HCT116 (cell line): ENCODE measurements around the gene SYCP1. TPM values are rescaled to one million over a fixed set of nuclear protein-coding genes. Genes with fewer than 3 reads are reported as not detected.

Experiments used
- ATAC-seq: fragments of 200-7000 bp; cut with Tn5 transposase; 2 replicates; pipeline ENCODE4 v1.9.1; 2020; ENCODE audit warnings: mild to moderate bottlenecking, moderate library complexity
- BruUV-seq: library from RNA; stranded (reverse); fragments of 400-500 nt; replicated peaks from 2 replicates; lab custom pipeline; 2021; lab: Mats Ljungman, UMichigan
- CTCF ChIA-PET: fragments of 300-600 bp; sonication (Branson Sonifier 250); formaldehyde crosslinking; loops from one replicate; lab custom pipeline; 2021; ENCODE audit warnings: antibody characterized with exemption; lab: Charles Lee
- POLR2A ChIA-PET: fragments of 300-600, 350-600 bp; sonication (Branson Sonifier 250); formaldehyde crosslinking; loops from one replicate; lab custom pipeline; 2021; ENCODE audit warnings: antibody characterized with exemption; lab: Charles Lee
- RAD21 ChIA-PET, 2 experiments: fragments of 300-600 bp; sonication (Branson Sonifier 250); formaldehyde crosslinking; loops; one replicate each; lab custom pipeline; 2023; ENCODE audit warnings: low total read pairs in 2 of 2; ENCODE audit not compliant: uncharacterized antibody in 2 of 2, unreplicated experiment in 2 of 2, low non-redundant PET in 1 of 2; lab: Charles Lee
- DNase-seq: peaks from one replicate; pipeline ENCODE4 v3.0.0-alpha.2; 2010; ENCODE audit warnings: low read depth, low spot score
- H2AFZ ChIP-seq: fragments of 200-600 bp; shearing (Covaris generic), sonication (generic); 2 replicates; pipeline ENCODE4 v1.6.1; 2017; ENCODE audit warnings: low read depth, mixed run types, mixed read lengths, antibody characterized with exemption, low read length; ENCODE audit not compliant: poor library complexity, severe bottlenecking
- H3K27ac ChIP-seq: 2 replicates; pipeline ENCODE4 v1.5.1; 2012; ENCODE audit warnings: low read depth, low read length
- H3K27me3 ChIP-seq: fragments of 200-600 bp; sonication (generic); 2 replicates; pipeline ENCODE4 v1.6.1; 2016; ENCODE audit warnings: mixed run types, low read length, mixed read lengths; ENCODE audit not compliant: insufficient read depth
- H3K36me3 ChIP-seq, 2 experiments: fragments of 200-500 bp in 1 of 2; fragments of 200-600 bp in 1 of 2; sonication (Bioruptor generic) in 1 of 2; sonication (generic) in 1 of 2; 2 replicates each; pipeline versions ENCODE4 v1.5.1 to v1.6.1; 2014 to 2016; ENCODE audit warnings: low read length in 2 of 2, inconsistent platforms in 1 of 2, mixed read lengths in 1 of 2, mixed run types in 1 of 2; ENCODE audit not compliant: insufficient read depth in 2 of 2, control insufficient read depth in 1 of 2
- H3K4me1 ChIP-seq, 2 experiments: fragments of 200-600 bp in 1 of 2; sonication (generic) in 1 of 2; 2 replicates each; pipeline versions ENCODE4 v1.5.1 to v1.6.1; 2012 to 2017; ENCODE audit warnings: low read length in 2 of 2, inconsistent platforms in 1 of 2, mild to moderate bottlenecking in 1 of 2, mixed read lengths in 1 of 2, mixed run types in 1 of 2, moderate library complexity in 1 of 2; ENCODE audit not compliant: insufficient read depth in 2 of 2, control insufficient read depth in 1 of 2
- H3K4me2 ChIP-seq: fragments of 200-600 bp; sonication (generic); 2 replicates; pipeline ENCODE4 v1.6.1; 2017; ENCODE audit warnings: mixed run types, low read length, mixed read lengths
- H3K4me3 ChIP-seq, 2 experiments: fragments of 200-600 bp in 1 of 2; sonication (generic) in 1 of 2; replicated peaks in 1 of 2; 2 replicates each; pipeline ENCODE4 v1.5.1; 2011 to 2016; ENCODE audit warnings: low read length in 2 of 2, control low read depth in 1 of 2, low read depth in 1 of 2, mild to moderate bottlenecking in 1 of 2, mixed read lengths in 1 of 2, mixed run types in 1 of 2
- H3K79me2 ChIP-seq: fragments of 200-600 bp; sonication (generic); 2 replicates; pipeline ENCODE4 v1.6.1; 2017; ENCODE audit warnings: mild to moderate bottlenecking, mixed run types, low read length, moderate library complexity, mixed read lengths; ENCODE audit not compliant: insufficient read depth
- H3K9ac ChIP-seq: fragments of 200-600 bp; sonication (generic); 2 replicates; pipeline ENCODE4 v1.6.1; 2016; ENCODE audit warnings: low read length, mixed read lengths
- H3K9me2 ChIP-seq: fragments of 200-600 bp; sonication (generic), shearing (Covaris generic); 2 replicates; pipeline ENCODE4 v1.6.1; 2017; ENCODE audit warnings: mixed run types, mild to moderate bottlenecking, moderate library complexity; ENCODE audit not compliant: insufficient read depth
- H3K9me3 ChIP-seq, 2 experiments: fragments of 200-500 bp in 1 of 2; fragments of 200-600 bp in 1 of 2; sonication (Bioruptor generic) in 1 of 2; sonication (generic) in 1 of 2; 2 replicates each; pipeline ENCODE4 v1.6.1; 2014 to 2017; ENCODE audit warnings: low read length in 2 of 2, mixed read lengths in 2 of 2, inconsistent platforms in 1 of 2, low read depth in 1 of 2, mild to moderate bottlenecking in 1 of 2, mixed run types in 1 of 2, moderate library complexity in 1 of 2; ENCODE audit not compliant: control insufficient read depth in 1 of 2, insufficient read depth in 1 of 2
- H4K20me1 ChIP-seq: fragments of 200-600 bp; sonication (generic), shearing (Covaris generic); 2 replicates; pipeline ENCODE4 v1.6.1; 2017; ENCODE audit warnings: mixed run types, mild to moderate bottlenecking, moderate library complexity; ENCODE audit not compliant: insufficient read depth
- CBX3 ChIP-seq: IDR thresholded peaks from 2 replicates; pipeline ENCODE4 v1.6.1; 2012; ENCODE audit warnings: low read depth
- ELF1 ChIP-seq: IDR thresholded peaks from 2 replicates; pipeline ENCODE4 v1.6.1; 2012; ENCODE audit warnings: low read depth, borderline replicate concordance
- EZH2 ChIP-seq: fragments of 200-600 bp; sonication (generic); IDR thresholded peaks from 2 replicates; pipeline ENCODE4 v1.6.1; 2017; ENCODE audit warnings: antibody characterized with exemption, mixed run types
- EZH2phosphoT487 ChIP-seq: fragments of 200-600 bp; IDR thresholded peaks from 2 replicates; pipeline ENCODE4 v1.6.1; 2018; ENCODE audit warnings: antibody characterized with exemption, borderline replicate concordance
- FOSL1 ChIP-seq: IDR thresholded peaks from 2 replicates; pipeline ENCODE4 v1.6.1; 2012; ENCODE audit warnings: low read depth
- POLR2AphosphoS5 ChIP-seq: IDR thresholded peaks from 2 replicates; pipeline ENCODE4 v1.6.1; 2011; ENCODE audit warnings: mild to moderate bottlenecking, low read depth, low read length, moderate library complexity
- RAD21 ChIP-seq: IDR thresholded peaks from 2 replicates; pipeline ENCODE4 v1.6.1; 2012; ENCODE audit warnings: low read depth, mild to moderate bottlenecking
- SIN3A ChIP-seq: IDR thresholded peaks from 2 replicates; pipeline ENCODE4 v1.6.1; 2012; ENCODE audit warnings: low read depth
- SRF ChIP-seq: IDR thresholded peaks from 2 replicates; pipeline ENCODE4 v1.6.1; 2012; ENCODE audit warnings: low read depth
- TCF7L2 ChIP-seq: IDR thresholded peaks from 2 replicates; pipeline ENCODE4 v1.7.0; 2011; ENCODE audit warnings: borderline replicate concordance, inconsistent platforms; ENCODE audit not compliant: insufficient read depth, insufficient read length; ENCODE audit errors: extremely low read depth
- YY1 ChIP-seq: IDR thresholded peaks from 2 replicates; pipeline ENCODE4 v1.6.1; 2011; ENCODE audit warnings: low read length, low read depth, moderate library complexity, mild to moderate bottlenecking; ENCODE audit not compliant: insufficient replicate concordance; ENCODE audit errors: extremely low read depth
- ZFX ChIP-seq: fragments of 450-650 bp; IDR thresholded peaks from 2 replicates; pipeline ENCODE4 v1.6.1; 2017
- intact Hi-C: fragments of 100-400 bp; cut with micrococcal nuclease; formaldehyde crosslinking; loops from 2 replicates; pipeline ENCODE4 v1.10.0; 2022
- total RNA-seq: library from RNA; stranded (reverse); gene quantifications from one replicate; pipeline ENCODE4 v1.2.1, GENCODE V29; 2021; ENCODE audit not compliant: unreplicated experiment
- TF ChIP-seq, protein P1 (sequence below): IDR thresholded peaks from 2 replicates; pipeline ENCODE4 v1.6.1; 2012
- TF ChIP-seq, protein P2 (sequence below), 3 experiments: fragments of 200-600 bp in 1 of 3; sonication (generic) in 1 of 3; IDR thresholded peaks in 2 of 3; conservative IDR thresholded peaks in 1 of 3; 2 replicates each; pipeline ENCODE4 v1.5.1; 2012 to 2017; ENCODE audit warnings: low read depth in 2 of 3, low read length in 2 of 3, antibody characterized with exemption in 1 of 3, borderline replicate concordance in 1 of 3, control low read depth in 1 of 3, mild to moderate bottlenecking in 1 of 3, mixed read lengths in 1 of 3, mixed run types in 1 of 3, moderate library complexity in 1 of 3; ENCODE audit not compliant: insufficient read depth in 1 of 3
- TF ChIP-seq, protein P3 (sequence below): IDR thresholded peaks from 2 replicates; pipeline ENCODE4 v1.6.1; 2012; ENCODE audit warnings: low read depth

The SYCP1 gene
- total RNA-seq, 1 experiment from 2014 or later = not detected

DNA sequence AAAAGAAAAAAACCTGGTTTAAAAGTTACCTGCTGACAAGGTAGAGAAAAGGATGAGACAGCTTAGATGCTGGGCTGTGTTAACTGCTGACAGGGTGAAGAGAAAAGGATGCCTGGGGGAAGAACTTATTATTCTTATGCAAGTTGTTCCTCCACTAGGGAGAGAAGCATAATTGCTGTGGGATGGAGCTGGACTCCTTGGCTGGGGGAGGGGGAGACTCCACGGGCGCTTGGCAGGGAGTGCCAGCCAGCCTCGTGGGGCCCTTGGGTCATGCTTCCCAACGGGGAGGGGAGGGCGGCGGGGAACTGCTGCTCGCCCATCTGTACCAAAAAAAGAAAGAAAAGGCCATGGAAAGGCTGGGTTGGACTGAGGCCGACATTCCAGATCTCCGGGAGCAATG lies 47.2 kb downstream of the SYCP1 start:
- RAD21 ChIA-PET = no interaction called here
- no TSS peak for BruUV-seq
- no peaks in the 10 kb centered on the region for H3K79me2 ChIP-seq
- no peak for TF ChIP-seq RAD21
- no peak for TF ChIP-seq YY1
- no peak for TF ChIP-seq FOSL1
- TF ChIP-seq SRF = no peak
- TF ChIP-seq, protein P1, sequence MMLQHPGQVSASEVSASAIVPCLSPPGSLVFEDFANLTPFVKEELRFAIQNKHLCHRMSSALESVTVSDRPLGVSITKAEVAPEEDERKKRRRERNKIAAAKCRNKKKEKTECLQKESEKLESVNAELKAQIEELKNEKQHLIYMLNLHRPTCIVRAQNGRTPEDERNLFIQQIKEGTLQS = no peak
- no peak for TF ChIP-seq ELF1
- TF ChIP-seq POLR2AphosphoS5 = no peak
- no peak for TF ChIP-seq ZFX
- TF ChIP-seq, protein P2, sequence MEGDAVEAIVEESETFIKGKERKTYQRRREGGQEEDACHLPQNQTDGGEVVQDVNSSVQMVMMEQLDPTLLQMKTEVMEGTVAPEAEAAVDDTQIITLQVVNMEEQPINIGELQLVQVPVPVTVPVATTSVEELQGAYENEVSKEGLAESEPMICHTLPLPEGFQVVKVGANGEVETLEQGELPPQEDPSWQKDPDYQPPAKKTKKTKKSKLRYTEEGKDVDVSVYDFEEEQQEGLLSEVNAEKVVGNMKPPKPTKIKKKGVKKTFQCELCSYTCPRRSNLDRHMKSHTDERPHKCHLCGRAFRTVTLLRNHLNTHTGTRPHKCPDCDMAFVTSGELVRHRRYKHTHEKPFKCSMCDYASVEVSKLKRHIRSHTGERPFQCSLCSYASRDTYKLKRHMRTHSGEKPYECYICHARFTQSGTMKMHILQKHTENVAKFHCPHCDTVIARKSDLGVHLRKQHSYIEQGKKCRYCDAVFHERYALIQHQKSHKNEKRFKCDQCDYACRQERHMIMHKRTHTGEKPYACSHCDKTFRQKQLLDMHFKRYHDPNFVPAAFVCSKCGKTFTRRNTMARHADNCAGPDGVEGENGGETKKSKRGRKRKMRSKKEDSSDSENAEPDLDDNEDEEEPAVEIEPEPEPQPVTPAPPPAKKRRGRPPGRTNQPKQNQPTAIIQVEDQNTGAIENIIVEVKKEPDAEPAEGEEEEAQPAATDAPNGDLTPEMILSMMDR (IDR thresholded peaks at IDR 0.05 in 2 of 3, conservative IDR thresholded peaks at IDR 0.05 in 1 of 3; ENCODE audit: borderline replicate concordance in 1 of 3, insufficient read depth in 1 of 3, low read depth in 2 of 3, low read length in 2 of 3) = no peak
- TF ChIP-seq, protein P3, sequence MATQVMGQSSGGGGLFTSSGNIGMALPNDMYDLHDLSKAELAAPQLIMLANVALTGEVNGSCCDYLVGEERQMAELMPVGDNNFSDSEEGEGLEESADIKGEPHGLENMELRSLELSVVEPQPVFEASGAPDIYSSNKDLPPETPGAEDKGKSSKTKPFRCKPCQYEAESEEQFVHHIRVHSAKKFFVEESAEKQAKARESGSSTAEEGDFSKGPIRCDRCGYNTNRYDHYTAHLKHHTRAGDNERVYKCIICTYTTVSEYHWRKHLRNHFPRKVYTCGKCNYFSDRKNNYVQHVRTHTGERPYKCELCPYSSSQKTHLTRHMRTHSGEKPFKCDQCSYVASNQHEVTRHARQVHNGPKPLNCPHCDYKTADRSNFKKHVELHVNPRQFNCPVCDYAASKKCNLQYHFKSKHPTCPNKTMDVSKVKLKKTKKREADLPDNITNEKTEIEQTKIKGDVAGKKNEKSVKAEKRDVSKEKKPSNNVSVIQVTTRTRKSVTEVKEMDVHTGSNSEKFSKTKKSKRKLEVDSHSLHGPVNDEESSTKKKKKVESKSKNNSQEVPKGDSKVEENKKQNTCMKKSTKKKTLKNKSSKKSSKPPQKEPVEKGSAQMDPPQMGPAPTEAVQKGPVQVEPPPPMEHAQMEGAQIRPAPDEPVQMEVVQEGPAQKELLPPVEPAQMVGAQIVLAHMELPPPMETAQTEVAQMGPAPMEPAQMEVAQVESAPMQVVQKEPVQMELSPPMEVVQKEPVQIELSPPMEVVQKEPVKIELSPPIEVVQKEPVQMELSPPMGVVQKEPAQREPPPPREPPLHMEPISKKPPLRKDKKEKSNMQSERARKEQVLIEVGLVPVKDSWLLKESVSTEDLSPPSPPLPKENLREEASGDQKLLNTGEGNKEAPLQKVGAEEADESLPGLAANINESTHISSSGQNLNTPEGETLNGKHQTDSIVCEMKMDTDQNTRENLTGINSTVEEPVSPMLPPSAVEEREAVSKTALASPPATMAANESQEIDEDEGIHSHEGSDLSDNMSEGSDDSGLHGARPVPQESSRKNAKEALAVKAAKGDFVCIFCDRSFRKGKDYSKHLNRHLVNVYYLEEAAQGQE = no peak
- no peak for TF ChIP-seq SIN3A
- no peak for TF ChIP-seq EZH2phosphoT487
- no peak for TF ChIP-seq TCF7L2
- TF ChIP-seq CBX3 = no peak
- no peak for TF ChIP-seq EZH2
- DNase-seq (no peak), ATAC-seq (no peak)
- intact Hi-C loops = no loop called here
- H3K4me1 ChIP-seq = no peaks in the 10 kb centered on the region
- H3K27ac ChIP-seq = no peak overlapping the region
- H3K4me2 ChIP-seq = no peak overlapping the region
- H4K20me1 ChIP-seq = no peaks in the 10 kb centered on the region
- H3K36me3 ChIP-seq = no peaks in the 10 kb centered on the region
- H3K9me3 ChIP-seq = no peaks in the 10 kb centered on the region
- no peaks in the 10 kb centered on the region for H3K27me3 ChIP-seq
- CTCF ChIA-PET = no interaction called here
- no peak overlapping the region for H2AFZ ChIP-seq
- no peak overlapping the region for H3K9ac ChIP-seq
- H3K9me2 ChIP-seq = no peaks in the 10 kb centered on the region
- POLR2A ChIA-PET = no interaction called here
- H3K4me3 ChIP-seq = no peak overlapping the region
